GM18907 (cell line): Measurements from ENCODE around the gene PDF.
"Not testable (repeated sequence)": the region's sequence is repeated elsewhere in the genome, so short reads cannot be mapped to it uniquely, and the experiment has no call there.

Experiments used
- ATAC-seq: cut with Tn5 transposase; IDR thresholded peaks from one replicate; pipeline ENCODE4 v1.9.1; 2021; ENCODE audit warnings: mild to moderate bottlenecking, moderate library complexity; ENCODE audit not compliant: unreplicated experiment

The PDF gene

GRCh38 chr16:69318177-69318910 lies 12.0 kb downstream of the PDF start:
- ATAC-seq: no peak

DNA sequence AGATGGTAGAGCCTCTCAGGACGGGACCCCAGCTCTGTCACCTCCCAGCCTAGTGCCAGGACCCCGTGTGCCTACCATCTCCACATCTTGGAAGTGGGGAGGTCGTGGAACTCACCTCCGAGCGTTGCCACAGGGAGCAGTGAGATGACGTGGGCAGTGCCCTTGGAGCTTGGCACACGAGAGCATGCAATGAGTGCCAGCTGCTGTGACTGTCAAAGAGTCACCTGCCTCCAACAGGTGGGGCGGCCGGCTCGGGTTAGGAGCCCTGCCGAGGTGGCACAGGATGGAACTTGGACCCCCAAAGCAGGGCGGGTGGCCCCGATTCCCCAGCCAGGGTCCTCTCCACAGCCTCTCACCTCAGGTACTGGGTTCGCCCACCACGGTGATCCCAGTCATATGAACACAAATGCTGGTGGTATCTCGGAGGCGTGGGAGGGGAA lies 13.8 kb downstream of the PDF start:
- no peak for ATAC-seq

- no peak for ATAC-seq
Measured at GRCh38 chr16:69315486-69316311, 14.7 kb downstream of the PDF start.

- ATAC-seq: no peak
Measured at GRCh38 chr16:69314534-69314933, 15.9 kb downstream of the PDF start.

DNA sequence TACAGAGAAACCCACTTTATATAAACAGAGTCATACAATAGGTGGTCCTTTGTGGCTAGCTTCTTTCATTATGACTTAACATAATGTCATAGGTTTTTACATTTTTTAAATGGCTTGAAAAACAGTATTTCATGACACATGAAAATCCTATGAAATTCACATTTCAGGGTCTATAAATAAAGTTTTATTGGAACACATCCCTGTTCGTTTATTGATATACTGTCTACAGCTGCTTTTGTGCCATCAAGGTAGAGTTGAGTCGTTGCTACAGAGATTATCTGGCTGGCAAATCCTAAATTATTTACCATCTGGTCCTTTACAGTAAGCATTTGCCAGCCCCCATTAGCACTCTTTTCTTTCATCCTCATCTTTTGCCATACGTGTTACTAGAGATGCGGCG lies 16.9 kb downstream of the PDF start:
- no peak for ATAC-seq

DNA sequence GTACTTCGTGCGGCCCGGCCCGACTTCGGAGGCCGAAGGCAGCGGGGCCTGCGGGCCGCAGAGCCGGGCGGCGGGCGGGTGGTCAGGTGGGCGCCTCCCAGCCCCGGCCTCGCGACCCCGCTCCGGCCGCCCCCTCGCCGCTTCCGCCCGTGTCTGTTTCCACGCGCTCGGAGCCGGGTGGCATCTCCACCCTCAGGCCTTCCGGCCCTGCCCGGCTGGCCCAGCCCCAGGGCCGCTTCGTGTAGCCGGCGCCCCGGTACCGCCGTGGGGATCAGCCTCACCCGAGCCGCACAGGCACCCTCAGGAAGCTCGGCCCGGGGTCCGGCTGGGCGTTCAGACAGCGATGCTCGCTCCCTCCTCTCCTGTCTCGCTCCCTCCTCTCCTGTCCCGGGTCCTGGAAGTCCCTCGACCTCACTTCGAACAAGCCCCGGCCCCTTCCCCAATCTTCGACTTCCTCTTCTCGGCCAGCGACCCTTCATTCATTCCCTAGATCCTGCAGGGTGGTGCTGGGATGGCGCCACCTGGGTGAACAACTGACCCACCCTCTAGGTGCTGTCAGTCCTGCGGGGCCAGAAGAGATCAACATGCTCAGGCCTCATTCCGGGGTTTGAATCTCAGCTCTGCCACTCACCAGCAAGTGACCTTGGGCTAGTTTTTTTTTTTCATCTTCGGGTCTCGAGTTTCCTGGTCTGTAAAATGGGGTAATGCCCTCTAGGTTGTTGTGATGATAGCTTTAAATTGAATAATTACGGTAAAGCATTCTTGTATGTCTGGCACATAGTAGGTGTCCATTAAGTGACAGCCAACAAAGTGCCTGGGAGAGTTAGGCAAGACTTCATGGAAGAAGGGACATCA lies 18.6 kb downstream of the PDF start:
- peak; percentile 59 for ATAC-seq

GRCh38 chr16:69310653-69311532 lies 19.5 kb downstream of the PDF start, which contains the start of gene VPS4A:
Gene VPS4A, plus strand, starts transcription at chr16:69311350. Its CDS starts 162 bp downstream, at chr16:69311512.
- ATAC-seq: peak; percentile 94

DNA sequence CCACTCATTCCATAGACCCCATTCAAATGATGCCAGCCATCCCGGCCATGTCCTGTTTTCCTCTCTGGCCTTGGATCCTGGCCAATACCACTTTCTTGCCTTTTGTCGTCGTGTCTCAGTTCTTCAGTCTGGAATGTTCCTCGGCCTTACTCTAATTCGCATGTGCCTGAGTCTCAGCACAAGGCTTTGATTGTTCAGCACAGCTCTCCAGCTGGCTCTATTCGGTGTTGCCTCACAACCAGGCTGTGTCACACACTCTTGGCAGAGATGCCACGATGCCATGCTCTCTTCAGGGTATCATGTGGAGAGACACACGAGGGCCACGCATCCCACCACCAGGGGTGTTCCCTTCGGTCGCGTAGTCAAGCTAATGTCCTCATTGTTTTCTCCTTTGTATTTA lies 21.1 kb downstream of the PDF start:
- ATAC-seq: no peak

DNA sequence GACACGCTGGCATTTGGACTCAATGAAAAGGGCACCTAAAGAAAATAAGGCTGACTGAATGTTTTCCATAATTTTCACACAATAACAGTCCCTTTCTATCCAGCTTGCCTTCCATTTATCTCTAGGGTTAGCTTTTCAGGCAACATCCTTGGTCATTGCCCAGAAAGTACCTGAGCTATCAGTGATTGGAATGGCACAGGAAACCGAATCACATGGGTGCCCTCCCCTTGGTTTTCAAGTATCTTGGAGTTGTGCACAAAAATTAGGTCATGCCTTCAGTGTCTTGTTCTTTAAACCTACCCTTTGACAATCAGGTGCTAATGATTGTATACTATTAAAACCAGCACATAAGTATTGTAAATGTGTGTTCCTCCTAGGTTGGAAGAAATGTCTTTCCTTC lies 22.5 kb downstream of the PDF start:
- ATAC-seq: no peak

GRCh38 chr16:69307091-69307490 lies 23.3 kb downstream of the PDF start:
- ATAC-seq: no peak

- no peak for ATAC-seq
Measured at GRCh38 chr16:69306031-69306430, 24.4 kb downstream of the PDF start.

DNA sequence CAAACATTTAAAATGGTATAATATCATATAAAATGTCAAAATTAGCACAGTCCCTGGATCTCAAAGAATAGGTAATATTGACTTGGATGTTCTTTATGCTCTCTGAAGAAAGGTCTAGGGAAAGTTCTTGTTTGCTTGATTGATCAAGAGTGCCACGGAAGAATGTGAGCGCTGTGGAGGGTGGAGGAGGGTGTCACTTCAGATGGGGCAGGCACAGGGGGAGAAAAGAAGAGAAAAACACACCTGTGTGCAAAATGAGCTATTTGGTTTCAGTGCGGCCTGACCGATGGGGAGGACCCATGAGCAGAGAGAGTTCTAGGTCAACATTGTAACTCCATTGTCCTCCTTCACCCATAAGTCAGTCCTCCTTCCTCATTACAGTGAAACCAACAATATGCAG lies 28.1 kb downstream of the PDF start:
- no peak for ATAC-seq

- no peak for ATAC-seq
Measured at GRCh38 chr16:69301861-69302260, 28.5 kb downstream of the PDF start.

DNA sequence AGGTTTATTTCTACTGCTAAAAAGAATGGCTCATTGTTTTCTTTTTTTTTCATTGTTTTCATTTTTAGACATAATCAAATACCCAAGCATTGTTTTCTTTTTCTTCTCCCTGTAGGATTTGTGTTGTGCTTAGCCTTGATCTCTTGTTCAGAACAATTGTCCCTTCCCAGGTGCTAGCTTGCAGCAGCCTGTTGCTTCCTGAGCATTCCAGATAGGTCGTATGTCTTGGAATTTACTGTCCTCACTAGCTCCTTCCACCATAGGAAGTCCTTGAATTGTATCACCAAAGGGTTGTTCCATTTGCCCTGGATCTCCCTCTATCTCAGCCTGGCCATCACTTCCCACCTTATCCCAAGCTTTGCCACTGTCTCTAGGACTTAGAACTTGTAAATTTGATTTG lies 29.2 kb downstream of the PDF start:
- no peak for ATAC-seq

- no peak for ATAC-seq
Measured at GRCh38 chr16:69298261-69298660, 32.1 kb downstream of the PDF start.

DNA sequence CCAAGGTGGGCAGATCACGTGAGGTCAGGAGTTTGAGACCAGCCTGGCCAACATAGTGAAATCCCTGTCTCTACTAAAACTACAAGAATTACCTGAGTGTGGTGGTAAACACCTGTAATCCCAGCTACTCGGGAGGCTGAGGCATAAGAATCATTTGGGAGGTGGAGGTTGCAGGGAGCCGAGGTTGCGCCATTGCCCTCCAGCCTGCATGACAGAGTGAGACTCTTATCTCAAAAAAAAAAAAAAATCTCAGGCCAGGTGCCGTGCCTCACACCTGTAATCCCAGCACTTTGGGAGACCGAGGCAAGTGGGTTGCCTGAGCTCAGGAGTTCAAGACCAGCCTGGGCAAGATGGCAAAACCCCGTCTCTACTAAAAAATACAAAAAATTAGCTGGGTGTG lies 33.6 kb downstream of the PDF start:
- ATAC-seq: not testable (repeated sequence)

DNA sequence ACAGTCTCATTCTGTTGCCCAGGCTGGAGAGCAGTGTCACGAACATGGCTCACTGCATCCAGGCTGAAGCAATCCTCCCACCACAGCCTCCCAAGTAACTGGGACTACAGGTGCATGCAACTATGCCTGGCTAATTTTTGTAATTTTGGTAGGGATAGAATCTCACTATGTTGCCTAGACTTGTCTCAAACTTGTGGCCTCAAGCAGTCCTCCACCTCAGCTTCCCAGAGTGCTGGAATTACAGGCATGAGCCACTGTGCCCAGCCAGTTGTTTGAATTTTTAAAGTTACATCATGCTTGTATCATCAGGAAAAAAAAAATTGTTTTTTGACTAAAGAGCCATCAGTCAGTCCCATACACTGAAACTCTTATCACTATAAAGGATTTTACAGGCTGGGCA lies 36.3 kb downstream of the PDF start:
- ATAC-seq: no peak

GRCh38 chr16:69293401-69293800 lies 37.0 kb downstream of the PDF start:
- no peak for ATAC-seq

GRCh38 chr16:69291657-69292056 lies 38.7 kb downstream of the PDF start:
- not testable (repeated sequence) for ATAC-seq
